Neural progenitor cell (in vitro differentiated cells): ENCODE data around the gene PTPRR. TPM values are rescaled to one million over a fixed set of nuclear protein-coding genes. Genes with fewer than 3 reads are reported as not detected.

ENCODE experiments used
- DNase-seq: peaks from one replicate; pipeline ENCODE4 v3.0.0-alpha.2; 2016; ENCODE audit warnings: low spot score
- H2AFZ ChIP-seq: fragments of 200-600 bp; sonication (generic); replicated peaks from 2 replicates; pipeline ENCODE4 v1.6.1; 2016; ENCODE audit warnings: antibody characterized with exemption
- H3F3A ChIP-seq: fragments of 200-600 bp; sonication (generic); 2 replicates; pipeline ENCODE4 v1.6.1; 2016; ENCODE audit warnings: antibody characterized with exemption, low read depth
- H3K27ac ChIP-seq: fragments of 200-600 bp; sonication (generic); 2 replicates; pipeline ENCODE4 v1.5.1; 2016; ENCODE audit warnings: mild to moderate bottlenecking
- H3K27me3 ChIP-seq: fragments of 200-600 bp; sonication (generic); 2 replicates; pipeline ENCODE4 v1.6.1; 2016; ENCODE audit warnings: mild to moderate bottlenecking, moderate library complexity
- H3K36me3 ChIP-seq: fragments of 200-600 bp; sonication (generic); 2 replicates; pipeline ENCODE4 v1.5.1; 2016
- H3K4me1 ChIP-seq: fragments of 200-600 bp; sonication (generic); 2 replicates; pipeline ENCODE4 v1.6.1; 2016; ENCODE audit warnings: mixed run types
- H3K4me2 ChIP-seq: fragments of 200-600 bp; sonication (generic); 2 replicates; pipeline ENCODE4 v1.6.1; 2016
- H3K4me3 ChIP-seq: fragments of 200-600 bp; sonication (generic); 2 replicates; pipeline ENCODE4 v1.5.1; 2016
- H3K79me2 ChIP-seq: fragments of 200-600 bp; sonication (generic); 2 replicates; pipeline ENCODE4 v1.6.1; 2016; ENCODE audit warnings: low read depth
- H3K9ac ChIP-seq: fragments of 200-600 bp; sonication (generic); 2 replicates; pipeline ENCODE4 v1.6.1; 2016
- H3K9me3 ChIP-seq: fragments of 200-600 bp; sonication (generic); 2 replicates; pipeline ENCODE4 v1.5.1; 2016; ENCODE audit warnings: low read depth
- H4K20me1 ChIP-seq: fragments of 200-600 bp; sonication (generic); 2 replicates; pipeline ENCODE4 v1.6.1; 2016; ENCODE audit warnings: low read depth
- H3K27ac Mint-ChIP-seq: 3 replicates; pipeline ENCODE4 v1.8.0; 2021; ENCODE audit warnings: mixed read lengths
- H3K27me3 Mint-ChIP-seq: 2 replicates; pipeline ENCODE4 v1.8.0; 2022; ENCODE audit warnings: low read depth, mild to moderate bottlenecking, inconsistent platforms, moderate library complexity, mixed read lengths; ENCODE audit not compliant: insufficient read depth
- H3K36me3 Mint-ChIP-seq: 3 replicates; pipeline ENCODE4 v1.8.0; 2021; ENCODE audit warnings: mixed read lengths
- H3K4me1 Mint-ChIP-seq: 3 replicates; pipeline ENCODE4 v1.8.0; 2021; ENCODE audit warnings: mixed read lengths
- H3K4me3 Mint-ChIP-seq: 3 replicates; pipeline ENCODE4 v1.8.0; 2021; ENCODE audit warnings: mild to moderate bottlenecking, moderate library complexity, mixed read lengths
- H3K9me3 Mint-ChIP-seq: 3 replicates; pipeline ENCODE4 v1.8.0; 2020; ENCODE audit warnings: mixed read lengths
- EZH2 ChIP-seq: fragments of 200-600 bp; sonication (generic); IDR thresholded peaks from 2 replicates; pipeline ENCODE4 v1.6.1; 2017; ENCODE audit warnings: antibody characterized with exemption, mild to moderate bottlenecking, moderate library complexity
- EZH2phosphoT487 ChIP-seq: fragments of 200-600 bp; sonication (generic); IDR thresholded peaks from 2 replicates; pipeline ENCODE4 v1.6.1; 2017; ENCODE audit warnings: antibody characterized with exemption
- total RNA-seq: library from RNA; depleted of rRNA; stranded (reverse); fragments of >200 nt; gene quantifications from 2 replicates; pipeline ENCODE4 v1.2.3, GENCODE V29; 2015; ENCODE audit warnings: low replicate concordance
- TF ChIP-seq, protein P1 (sequence below): fragments of 200-600 bp; sonication (generic); IDR thresholded peaks from 2 replicates; pipeline ENCODE4 v1.5.1; 2017; ENCODE audit warnings: antibody characterized with exemption, mild to moderate bottlenecking

The PTPRR gene
- total RNA-seq, 1 donor from 2014 or later: not detected

DNA sequence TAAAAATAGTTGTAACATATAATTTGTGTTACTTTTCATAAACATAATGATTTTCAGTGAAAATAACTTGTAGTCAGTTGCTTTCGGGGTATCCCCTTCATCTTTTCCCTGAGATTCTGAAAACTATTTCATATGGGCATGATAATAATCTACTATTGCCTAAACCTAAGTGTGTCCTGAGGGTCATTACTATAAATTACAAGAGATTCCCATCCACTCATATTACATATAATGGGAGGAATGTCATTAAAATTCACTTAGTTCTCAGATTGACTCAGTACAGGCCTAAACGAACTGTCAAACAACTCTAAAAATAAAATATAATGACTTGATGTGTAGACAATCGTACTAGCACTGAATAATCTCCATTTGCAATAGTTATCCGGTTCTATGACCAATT is 72.7 kb downstream of the PTPRR start:
- Histone ChIP-seq H4K20me1 (no peaks in the 10 kb centered on the region), H3K4me3 (no peak overlapping the region), H2AFZ (no peak overlapping the region), H3K4me2 (no peak overlapping the region), H3K27me3 (no peaks in the 10 kb centered on the region), H3K9ac (no peak overlapping the region), H3K4me1 (no peaks in the 10 kb centered on the region), H3F3A (no peaks in the 10 kb centered on the region), H3K79me2 (no peaks in the 10 kb centered on the region), H3K27ac (no peak overlapping the region), H3K9me3 (no peaks in the 10 kb centered on the region), H3K36me3 (no peaks in the 10 kb centered on the region)
- Mint-ChIP-seq H3K27ac (no peak overlapping the region), H3K27me3 (no peaks in the 10 kb centered on the region), H3K9me3 (no peaks in the 10 kb centered on the region), H3K4me3 (no peak overlapping the region), H3K36me3 (no peaks in the 10 kb centered on the region), H3K4me1 (peaks cover 9% of the 10 kb centered on the region)
- no peak for DNase-seq
- TF ChIP-seq EZH2phosphoT487 (no peak), EZH2 (no peak)
- TF ChIP-seq, protein P1, sequence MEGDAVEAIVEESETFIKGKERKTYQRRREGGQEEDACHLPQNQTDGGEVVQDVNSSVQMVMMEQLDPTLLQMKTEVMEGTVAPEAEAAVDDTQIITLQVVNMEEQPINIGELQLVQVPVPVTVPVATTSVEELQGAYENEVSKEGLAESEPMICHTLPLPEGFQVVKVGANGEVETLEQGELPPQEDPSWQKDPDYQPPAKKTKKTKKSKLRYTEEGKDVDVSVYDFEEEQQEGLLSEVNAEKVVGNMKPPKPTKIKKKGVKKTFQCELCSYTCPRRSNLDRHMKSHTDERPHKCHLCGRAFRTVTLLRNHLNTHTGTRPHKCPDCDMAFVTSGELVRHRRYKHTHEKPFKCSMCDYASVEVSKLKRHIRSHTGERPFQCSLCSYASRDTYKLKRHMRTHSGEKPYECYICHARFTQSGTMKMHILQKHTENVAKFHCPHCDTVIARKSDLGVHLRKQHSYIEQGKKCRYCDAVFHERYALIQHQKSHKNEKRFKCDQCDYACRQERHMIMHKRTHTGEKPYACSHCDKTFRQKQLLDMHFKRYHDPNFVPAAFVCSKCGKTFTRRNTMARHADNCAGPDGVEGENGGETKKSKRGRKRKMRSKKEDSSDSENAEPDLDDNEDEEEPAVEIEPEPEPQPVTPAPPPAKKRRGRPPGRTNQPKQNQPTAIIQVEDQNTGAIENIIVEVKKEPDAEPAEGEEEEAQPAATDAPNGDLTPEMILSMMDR: no peak

DNA sequence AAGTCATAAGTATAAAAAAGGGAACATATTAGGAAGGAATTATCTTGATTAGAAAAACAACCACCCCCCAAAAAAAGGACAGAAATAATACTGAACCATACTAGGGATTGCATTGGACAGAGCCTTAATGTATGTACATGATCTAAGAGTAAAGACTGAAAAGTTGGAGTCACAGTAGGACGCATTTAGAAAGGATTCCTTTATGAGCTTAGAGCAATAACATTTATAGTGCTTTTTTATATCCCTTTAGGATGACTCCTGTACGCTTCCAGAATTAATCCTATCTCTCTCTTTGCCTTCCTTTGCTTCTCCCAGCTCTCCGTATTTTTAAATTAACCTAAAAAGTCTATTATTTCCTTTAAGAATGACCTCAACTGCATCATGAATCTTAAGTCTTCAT is 75.3 kb downstream of the PTPRR start:
- H3K9me3 ChIP-seq: no peaks in the 10 kb centered on the region
- H3K27ac ChIP-seq: no peak overlapping the region
- no peak overlapping the region for H3K27ac Mint-ChIP-seq
- H3K9me3 Mint-ChIP-seq: no peaks in the 10 kb centered on the region
- H3K4me1 ChIP-seq: no peaks in the 10 kb centered on the region
- no peaks in the 10 kb centered on the region for H3K27me3 Mint-ChIP-seq
- H3K4me3 ChIP-seq: no peak overlapping the region
- no peaks in the 10 kb centered on the region for H4K20me1 ChIP-seq
- no peak overlapping the region for H2AFZ ChIP-seq
- H3K27me3 ChIP-seq: no peaks in the 10 kb centered on the region
- no peak overlapping the region for H3K4me3 Mint-ChIP-seq
- no peaks in the 10 kb centered on the region for H3K36me3 ChIP-seq
- no peak for DNase-seq
- no peaks in the 10 kb centered on the region for H3F3A ChIP-seq
- no peaks in the 10 kb centered on the region for H3K4me1 Mint-ChIP-seq
- no peaks in the 10 kb centered on the region for H3K79me2 ChIP-seq
- no peak overlapping the region for H3K9ac ChIP-seq
- H3K36me3 Mint-ChIP-seq: no peaks in the 10 kb centered on the region
- H3K4me2 ChIP-seq: no peak overlapping the region
- no peak for TF ChIP-seq EZH2
- TF ChIP-seq, protein P1: no peak
- no peak for TF ChIP-seq EZH2phosphoT487

DNA sequence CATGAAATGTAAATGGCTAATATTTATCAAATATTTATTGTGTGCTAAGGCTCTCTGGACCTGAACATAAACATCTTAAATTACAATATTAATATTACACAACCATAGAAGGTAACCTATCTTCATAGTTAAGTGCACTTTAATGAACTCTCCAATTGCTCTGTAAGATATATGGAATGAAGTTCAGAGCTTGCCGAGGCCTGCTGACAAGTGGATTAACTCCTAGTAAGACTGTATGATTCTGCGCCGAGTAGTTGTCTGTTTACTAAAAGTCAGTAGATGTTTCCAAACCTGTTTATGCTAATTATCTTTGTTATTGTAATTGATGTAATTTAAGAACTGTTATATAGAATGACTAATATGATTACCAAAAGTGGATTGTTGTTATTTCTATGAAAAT is 77.2 kb downstream of the PTPRR start:
- no peak overlapping the region for H3K27ac Mint-ChIP-seq
- no peak for DNase-seq
- no peaks in the 10 kb centered on the region for H3K36me3 Mint-ChIP-seq
- TF ChIP-seq EZH2 (no peak), EZH2phosphoT487 (no peak)
- TF ChIP-seq, protein P1: no peak
- H3F3A ChIP-seq: no peaks in the 10 kb centered on the region
- no peaks in the 10 kb centered on the region for H3K4me1 Mint-ChIP-seq
- H3K36me3 ChIP-seq: no peaks in the 10 kb centered on the region
- no peaks in the 10 kb centered on the region for H3K27me3 ChIP-seq
- no peak overlapping the region for H3K4me3 ChIP-seq
- no peak overlapping the region for H2AFZ ChIP-seq
- no peaks in the 10 kb centered on the region for H3K4me1 ChIP-seq
- no peaks in the 10 kb centered on the region for H3K9me3 ChIP-seq
- no peaks in the 10 kb centered on the region for H4K20me1 ChIP-seq
- H3K4me2 ChIP-seq: no peak overlapping the region
- no peaks in the 10 kb centered on the region for H3K27me3 Mint-ChIP-seq
- no peak overlapping the region for H3K4me3 Mint-ChIP-seq
- H3K79me2 ChIP-seq: no peaks in the 10 kb centered on the region
- H3K27ac ChIP-seq: no peak overlapping the region
- no peak overlapping the region for H3K9ac ChIP-seq
- H3K9me3 Mint-ChIP-seq: no peaks in the 10 kb centered on the region

DNA sequence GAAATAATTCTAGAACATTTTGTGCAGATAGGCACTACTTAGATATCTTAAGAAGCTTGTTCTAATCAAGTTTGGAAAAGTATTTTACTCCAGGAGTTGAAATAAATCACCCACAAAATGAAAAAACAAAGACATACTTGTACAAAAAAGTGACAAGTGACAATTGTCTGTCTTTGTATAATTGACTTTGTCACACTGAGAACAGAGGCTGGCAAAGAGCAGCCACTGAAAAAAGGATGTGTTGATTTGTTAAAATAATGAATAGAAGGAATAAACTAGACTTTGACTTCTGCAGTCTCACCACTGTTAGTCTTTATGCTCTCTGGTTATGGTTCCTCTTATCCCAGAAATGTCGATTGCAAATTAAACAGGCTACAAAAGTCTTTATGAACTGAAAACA is 77.6 kb downstream of the PTPRR start:
- H3K4me3 Mint-ChIP-seq: no peak overlapping the region
- Histone ChIP-seq H3K27me3 (no peaks in the 10 kb centered on the region), H3K36me3 (no peaks in the 10 kb centered on the region), H3K9me3 (no peaks in the 10 kb centered on the region), H3F3A (no peaks in the 10 kb centered on the region), H3K4me1 (no peaks in the 10 kb centered on the region), H3K4me2 (no peak overlapping the region), H2AFZ (no peak overlapping the region), H3K79me2 (no peaks in the 10 kb centered on the region), H3K9ac (no peak overlapping the region), H4K20me1 (no peaks in the 10 kb centered on the region), H3K4me3 (no peak overlapping the region), H3K27ac (no peak overlapping the region)
- H3K27me3 Mint-ChIP-seq: no peaks in the 10 kb centered on the region
- H3K4me1 Mint-ChIP-seq: no peaks in the 10 kb centered on the region
- no peaks in the 10 kb centered on the region for H3K36me3 Mint-ChIP-seq
- H3K9me3 Mint-ChIP-seq: no peaks in the 10 kb centered on the region
- DNase-seq: no peak
- no peak overlapping the region for H3K27ac Mint-ChIP-seq
- TF ChIP-seq EZH2phosphoT487 (no peak), EZH2 (no peak)
- TF ChIP-seq, protein P1: no peak
